IPS-11a (cell line): ENCODE results near the gene CCL22.
"Not testable (repeated sequence)": the region's sequence is repeated elsewhere in the genome, so short reads cannot be mapped to it uniquely, and the experiment has no call there.

ENCODE experiments used
- H3K4me3 ChIP-seq: one replicate; pipeline ENCODE4 v1.5.1; 2013; ENCODE audit warnings: low read depth, low read length, control low read depth

CCL22 gene

DNA sequence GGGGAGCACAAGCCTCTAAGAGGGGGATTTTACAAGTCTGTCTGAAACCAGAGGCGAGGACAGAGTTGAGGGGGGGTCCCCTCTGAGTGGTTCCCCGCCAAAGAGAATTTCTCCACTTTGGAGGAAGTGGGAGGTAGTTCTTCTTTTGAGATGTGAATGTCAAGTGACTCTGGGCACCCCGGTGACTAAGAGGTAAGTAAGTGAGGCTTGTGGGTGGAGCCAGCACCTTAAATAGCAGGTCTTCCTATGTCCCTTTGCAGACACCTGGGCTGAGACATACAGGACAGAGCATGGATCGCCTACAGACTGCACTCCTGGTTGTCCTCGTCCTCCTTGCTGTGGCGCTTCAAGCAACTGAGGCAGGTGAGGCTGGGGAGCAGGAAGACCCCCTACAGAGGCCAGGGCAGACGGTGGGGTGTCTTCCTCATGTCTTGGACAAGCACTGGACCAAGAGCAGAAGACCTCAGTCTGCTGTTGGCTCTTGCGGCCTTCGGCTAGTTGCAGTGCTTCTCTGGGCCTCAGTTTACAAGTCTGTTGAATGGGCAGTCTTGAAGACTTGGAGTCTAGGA is at the start of gene CCL22:
Gene CCL22 (plus strand): TSS at position 257 of the 569 bp plus-strand sequence. CDS start 34 bp downstream, at position 291.
- H3K4me3 ChIP-seq: no peak within 1 kb of the TSS

DNA sequence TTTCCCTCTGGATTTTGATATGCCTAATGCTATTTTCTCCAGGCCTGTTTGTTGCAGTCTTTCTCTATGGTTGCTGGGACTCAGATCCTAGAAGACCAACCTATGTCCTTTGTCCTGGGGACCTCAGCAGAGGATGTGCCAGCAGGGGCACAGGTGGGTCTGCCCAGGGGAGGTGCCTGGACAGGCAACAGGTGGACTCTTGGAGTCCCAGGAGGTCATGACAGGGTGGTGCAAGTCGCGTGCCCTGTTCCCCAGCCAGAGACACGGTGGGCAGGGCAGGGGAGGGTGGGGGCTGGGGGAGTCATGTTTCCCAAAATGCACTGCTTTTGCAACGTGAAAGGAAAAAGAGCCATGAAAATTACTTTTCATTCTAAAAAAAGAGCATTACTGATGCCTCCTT is 47.8 kb upstream of the CCL22 start:
- H3K4me3 ChIP-seq: no peak overlapping the region

- H3K4me3 ChIP-seq: no peak overlapping the region
Measured at GRCh38 chr16:57313509-57313908, 45.1 kb upstream of the CCL22 start.

- H3K4me3 ChIP-seq: no peak overlapping the region
Measured at GRCh38 chr16:57314161-57314785, 44.3 kb upstream of the CCL22 start.

DNA sequence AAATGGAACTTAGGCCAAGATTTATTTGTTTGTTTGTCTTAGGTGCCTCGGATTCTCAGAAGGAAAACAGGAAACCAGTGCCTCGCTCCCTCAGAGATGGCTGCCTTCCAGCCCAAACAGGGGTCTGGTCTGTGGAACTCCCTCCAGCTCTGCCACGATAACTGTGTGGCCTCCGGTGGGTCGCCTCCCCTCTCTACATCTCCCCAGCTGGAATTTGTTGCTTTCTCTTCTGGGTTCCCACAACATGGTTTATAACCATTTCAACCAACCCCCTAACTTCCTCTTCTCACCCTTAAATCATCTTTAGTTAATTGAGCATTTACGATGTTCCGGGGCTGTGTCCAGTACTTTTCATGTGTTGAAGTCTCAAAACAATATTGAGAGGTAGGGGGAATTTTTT is 43.2 kb upstream of the CCL22 start:
- H3K4me3 ChIP-seq: no peak overlapping the region

DNA sequence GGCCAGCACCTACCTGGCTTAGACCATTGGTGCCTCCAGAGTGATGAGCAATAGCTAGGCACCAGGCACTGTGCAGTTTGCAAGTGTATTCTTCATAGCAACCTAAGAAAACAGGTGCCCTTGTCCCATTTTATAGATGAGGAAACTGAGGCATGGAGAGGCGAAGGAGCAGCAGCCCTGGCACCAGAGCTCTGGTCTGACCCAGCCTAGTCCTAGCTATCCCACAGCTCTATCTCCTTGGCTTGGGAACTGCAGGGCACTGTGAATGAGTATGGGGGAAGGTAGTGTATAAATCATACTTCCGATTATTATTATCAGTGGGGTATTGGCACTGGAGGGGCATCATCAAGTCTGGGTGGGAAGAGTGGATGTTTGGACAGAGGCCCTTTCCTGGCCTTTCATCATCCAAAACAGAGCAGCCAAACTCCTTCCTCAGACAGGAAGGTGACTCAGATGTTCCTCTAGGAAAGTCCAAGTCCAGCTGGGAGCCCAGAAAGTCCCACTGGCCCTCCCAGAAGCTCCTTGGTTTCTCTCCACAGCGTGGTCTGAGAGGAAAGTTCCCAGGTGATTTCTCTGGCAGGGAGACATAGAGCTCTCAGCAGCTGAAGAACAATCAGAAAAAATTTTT is 42.1 kb upstream of the CCL22 start:
- H3K4me3 ChIP-seq: no peak overlapping the region

DNA sequence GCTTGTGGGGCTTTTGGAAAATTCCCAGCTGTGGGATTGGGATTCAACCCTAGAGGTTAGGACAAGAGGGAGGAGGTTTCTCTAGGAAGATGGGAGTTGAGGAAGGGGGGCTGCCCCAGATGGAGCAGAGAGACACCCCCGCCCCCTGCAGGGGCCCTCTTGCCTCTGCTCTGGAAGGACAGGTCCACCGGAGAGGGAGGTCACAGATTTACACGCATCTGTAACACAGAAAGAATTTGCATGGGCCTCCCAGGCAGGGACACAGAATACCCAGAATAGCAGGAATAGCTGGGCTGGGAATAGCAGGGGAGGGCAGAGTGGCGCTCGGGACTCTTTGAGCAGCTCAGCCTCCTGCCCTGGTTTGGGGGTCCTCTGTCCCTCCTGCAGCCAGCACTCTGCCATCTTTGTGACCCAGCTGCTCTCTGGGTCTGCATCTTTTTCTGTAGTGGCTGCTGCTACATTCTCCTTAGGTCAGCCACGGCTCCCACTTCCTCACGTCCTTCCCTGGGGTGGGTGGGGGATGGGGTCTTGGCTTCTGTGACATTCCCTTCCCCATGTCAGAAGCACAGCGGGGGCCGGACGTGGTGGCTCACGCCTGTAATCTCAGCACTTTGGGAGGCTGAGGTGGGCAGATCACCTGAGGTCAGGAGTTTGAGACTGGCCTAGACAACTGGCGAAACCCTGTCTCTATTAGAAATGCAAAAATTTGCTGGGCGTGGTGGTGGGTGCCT is 40.2 kb upstream of the CCL22 start:
- no peak overlapping the region for H3K4me3 ChIP-seq

DNA sequence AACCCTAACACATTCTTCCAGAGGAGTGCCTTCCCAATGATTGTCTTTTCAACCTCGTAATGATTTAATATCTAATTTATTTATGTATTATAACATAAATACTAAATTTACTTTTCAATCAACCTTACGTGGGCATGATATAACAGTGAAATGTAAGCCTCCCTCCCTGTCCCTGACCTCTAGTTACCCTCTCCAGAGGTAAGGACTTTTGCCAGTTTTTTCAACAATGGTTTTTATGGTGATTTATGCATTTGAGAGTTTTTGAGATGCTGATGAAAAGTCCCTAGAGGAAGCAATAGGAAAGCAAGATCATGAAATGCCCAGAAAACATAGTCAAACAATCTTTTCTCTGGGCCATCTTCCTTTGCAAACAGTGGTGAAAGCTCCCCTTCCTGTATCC is 38.9 kb upstream of the CCL22 start:
- H3K4me3 ChIP-seq: no peak overlapping the region

GRCh38 chr16:57324749-57325148 is 33.8 kb upstream of the CCL22 start:
- H3K4me3 ChIP-seq: no peak overlapping the region

- H3K4me3 ChIP-seq: no peak overlapping the region
Measured at GRCh38 chr16:57325458-57325857, 33.1 kb upstream of the CCL22 start.

- H3K4me3 ChIP-seq: no peak overlapping the region
Measured at GRCh38 chr16:57329718-57330327, 28.8 kb upstream of the CCL22 start.

DNA sequence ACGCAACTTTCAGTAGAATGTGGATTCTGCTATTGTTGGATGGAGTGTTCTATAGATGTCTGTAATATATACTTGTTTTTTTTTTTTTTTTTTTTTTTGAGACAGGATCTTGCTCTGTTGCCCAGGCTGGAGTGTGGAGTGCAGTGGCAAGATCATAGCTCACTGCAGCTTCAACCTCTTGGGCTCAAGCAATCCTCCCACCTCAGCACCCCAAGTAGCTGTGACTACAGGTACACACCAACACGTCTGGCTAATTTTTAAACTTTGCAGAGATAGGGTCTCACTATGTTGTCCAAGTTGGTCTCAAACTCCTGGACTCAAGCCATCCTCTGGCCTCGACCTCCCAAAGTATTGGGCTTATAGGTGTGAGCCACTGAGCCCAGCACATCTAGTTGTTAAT is 27.2 kb upstream of the CCL22 start:
- no peak overlapping the region for H3K4me3 ChIP-seq

- H3K4me3 ChIP-seq: no peak overlapping the region
Measured at GRCh38 chr16:57333402-57333801, 25.2 kb upstream of the CCL22 start.

GRCh38 chr16:57335366-57335765 is 23.2 kb upstream of the CCL22 start:
- H3K4me3 ChIP-seq: no peak overlapping the region

DNA sequence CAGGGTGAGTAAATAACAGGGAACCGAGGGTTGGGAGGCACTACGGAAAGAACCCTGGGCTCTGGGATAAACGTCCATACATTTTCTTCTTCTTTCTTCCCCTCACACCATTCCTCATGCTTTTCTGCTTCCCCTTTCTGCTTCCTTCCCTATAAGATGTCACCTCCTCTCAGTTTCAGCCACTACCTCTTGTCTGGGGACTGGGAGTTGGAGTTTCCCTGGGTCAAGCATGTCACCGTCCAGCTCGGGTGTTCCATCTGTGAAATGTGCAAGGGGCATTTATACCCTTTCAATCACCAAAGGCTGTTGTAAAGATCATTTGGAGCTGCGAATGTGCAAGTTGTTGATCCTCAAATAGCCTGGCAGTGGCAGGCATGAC is 17.5 kb upstream of the CCL22 start:
- no peak overlapping the region for H3K4me3 ChIP-seq

GRCh38 chr16:57341441-57342303 is 16.9 kb upstream of the CCL22 start:
- no peak overlapping the region for H3K4me3 ChIP-seq

- H3K4me3 ChIP-seq: not testable (repeated sequence)
Measured at GRCh38 chr16:57342606-57343005, 16.0 kb upstream of the CCL22 start.

DNA sequence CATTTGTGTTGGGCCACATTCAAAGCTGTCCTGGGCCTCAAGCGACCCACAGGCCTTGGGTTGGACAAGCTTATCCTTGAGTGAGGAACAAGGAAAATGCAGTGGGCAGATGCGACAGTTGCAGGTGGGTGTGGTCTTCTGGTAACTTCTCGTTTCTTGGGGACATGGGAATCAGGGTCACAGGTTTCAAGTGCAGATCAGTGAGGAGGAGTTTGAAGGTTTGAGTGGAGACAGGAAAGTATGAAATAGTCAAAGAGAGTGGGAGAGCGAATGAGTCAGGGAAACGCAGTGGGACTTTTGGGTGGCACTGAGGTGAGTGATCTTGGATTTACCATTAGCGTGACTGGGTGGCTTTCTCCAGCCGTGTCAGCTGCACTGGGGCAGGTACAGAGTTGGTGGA is 15.4 kb upstream of the CCL22 start:
- no peak overlapping the region for H3K4me3 ChIP-seq

- H3K4me3 ChIP-seq: not testable (repeated sequence)
Measured at GRCh38 chr16:57344094-57344493, 14.5 kb upstream of the CCL22 start.

DNA sequence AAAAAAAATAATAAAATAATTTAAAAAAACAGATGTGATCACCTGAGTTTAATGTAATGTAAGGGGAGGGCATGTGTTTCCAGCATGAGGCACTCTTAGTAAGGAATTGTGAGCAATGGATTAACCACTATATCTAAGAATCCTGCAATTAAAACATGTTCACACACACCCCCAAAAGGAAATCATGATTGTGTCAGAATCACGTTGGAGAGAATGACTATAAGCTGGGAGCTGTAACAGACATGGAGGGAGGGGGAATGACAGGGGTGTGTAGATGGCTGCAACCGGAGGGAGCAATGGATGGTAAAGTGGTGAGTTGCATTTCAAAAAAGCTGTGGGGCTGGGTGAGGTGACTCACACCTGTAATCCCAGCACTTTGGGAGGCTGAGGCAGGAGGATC is 13.6 kb upstream of the CCL22 start:
- H3K4me3 ChIP-seq: no peak overlapping the region
